RPMI7951 (cell line): ENCODE data around the gene LIM2. TPM values are rescaled to one million over a fixed set of nuclear protein-coding genes. Genes with fewer than 3 reads are reported as not detected.

Experiments used
- DNase-seq: peaks from one replicate; pipeline ENCODE4 v3.0.0-alpha.2; 2012; ENCODE audit warnings: low read depth
- total RNA-seq: library from RNA; depleted of rRNA; stranded (reverse); fragments of >200 nt; shearing (Covaris generic); gene quantifications from 2 replicates; pipeline ENCODE4 v1.2.3, GENCODE V29; 2014

The LIM2 gene
- total RNA-seq, 1 experiment from 2014 or later: not detected

- no peak for DNase-seq
Observed at GRCh38 chr19:51396175-51396574, 8.4 kb upstream of the LIM2 start.

GRCh38 chr19:51394050-51394836, 6.5 kb upstream of the LIM2 start:
- peak; percentile 100 for DNase-seq

DNA sequence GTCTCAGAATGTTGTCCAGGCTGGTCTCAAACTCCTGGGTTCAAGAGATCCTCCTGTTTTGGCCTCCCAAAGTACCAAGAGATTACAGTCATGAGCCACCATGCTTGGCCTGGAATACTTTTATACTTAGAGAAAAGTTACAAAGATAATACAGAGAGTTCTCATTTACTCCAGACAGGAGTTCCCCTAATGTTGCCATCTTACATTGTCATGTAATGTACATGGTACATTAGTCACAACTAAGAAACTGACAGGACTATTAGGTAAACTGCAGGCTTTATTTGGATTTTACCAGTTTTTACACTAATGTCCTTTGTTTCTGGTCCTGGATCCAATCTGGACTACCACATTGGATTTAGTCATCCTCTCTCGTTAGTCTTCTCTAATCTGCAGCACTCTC, 4.9 kb upstream of the LIM2 start:
- DNase-seq: no peak

DNA sequence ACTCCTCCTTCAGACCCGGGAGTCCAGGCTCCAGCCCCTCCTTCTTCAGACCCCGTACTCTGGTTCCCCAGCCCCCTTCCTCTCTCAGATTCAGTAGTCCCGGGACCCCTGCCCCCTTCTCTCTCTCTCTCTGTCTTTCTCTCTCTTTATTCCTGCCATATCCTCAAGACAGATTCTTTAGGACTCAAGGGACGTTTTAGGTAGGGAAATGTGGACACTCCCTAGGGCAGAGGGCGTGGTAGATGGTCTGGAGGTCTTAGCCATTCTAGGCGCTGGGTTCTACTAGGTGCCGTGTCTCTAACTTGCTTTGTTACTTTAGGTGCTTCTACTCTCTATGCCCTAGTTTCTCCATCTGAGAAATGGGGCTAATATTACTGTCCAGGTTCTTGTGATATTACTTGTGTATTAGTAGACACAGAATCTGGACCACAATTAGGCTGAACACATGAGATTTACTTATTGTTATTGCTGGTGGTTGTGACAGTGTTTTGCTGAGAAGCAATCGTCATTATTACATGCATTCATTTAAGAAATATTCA, 3.4 kb upstream of the LIM2 start:
- DNase-seq: no peak

DNA sequence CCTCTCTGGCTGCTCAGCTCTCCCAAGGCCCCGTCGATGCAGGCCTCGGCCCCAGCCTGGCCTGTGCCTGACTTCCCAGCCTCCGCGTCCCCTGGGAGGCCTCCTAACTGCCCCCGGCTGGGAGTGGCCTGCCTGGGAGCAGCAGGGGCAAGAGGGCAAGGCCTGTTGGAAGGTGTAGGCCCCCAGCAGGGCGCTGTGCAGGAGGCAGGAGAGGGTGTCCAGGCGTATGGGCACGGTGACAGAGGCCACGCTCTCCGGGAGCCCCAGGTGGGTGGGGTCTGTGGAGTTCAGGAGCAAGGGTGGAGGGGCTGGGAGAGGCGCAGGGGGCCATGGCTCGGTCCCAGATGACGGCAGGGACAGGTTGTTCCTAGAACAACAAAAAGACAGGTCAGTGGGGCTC, 1.4 kb upstream of the LIM2 start:
- DNase-seq: no peak

DNA sequence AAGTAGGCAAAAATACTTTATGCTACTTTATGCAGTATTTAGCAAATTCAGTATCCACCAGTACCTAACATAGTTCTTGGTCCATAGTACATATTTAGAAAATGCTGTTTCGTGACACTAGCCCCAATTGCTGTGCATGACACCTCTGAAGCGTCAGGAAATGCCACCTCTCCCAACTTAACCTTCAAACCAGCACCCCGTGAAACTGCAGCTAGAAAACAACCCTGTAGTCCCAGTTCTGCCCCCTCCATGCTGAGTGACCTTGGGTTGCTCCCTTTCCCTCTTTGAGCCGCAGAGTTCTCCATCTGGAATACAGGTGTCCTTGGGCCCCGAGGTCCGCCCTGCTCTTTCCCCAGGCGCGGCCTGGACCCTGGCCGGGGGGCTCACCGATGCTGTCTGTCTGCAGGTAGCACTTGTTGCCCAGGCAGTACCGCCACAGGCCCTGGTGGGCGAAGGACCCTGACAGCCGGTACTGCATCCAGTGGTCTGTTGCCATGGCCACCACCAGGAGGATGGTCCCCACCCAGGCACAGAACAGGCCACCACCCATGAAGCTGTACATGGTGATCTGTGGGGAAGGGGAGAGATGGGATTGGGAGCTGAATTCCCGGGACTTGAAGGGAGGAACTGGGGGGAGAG, 773 bp downstream of the LIM2 start:
- DNase-seq: no peak

- DNase-seq: no peak
Observed at GRCh38 chr19:51382004-51382403, 5.8 kb downstream of the LIM2 start.

DNA sequence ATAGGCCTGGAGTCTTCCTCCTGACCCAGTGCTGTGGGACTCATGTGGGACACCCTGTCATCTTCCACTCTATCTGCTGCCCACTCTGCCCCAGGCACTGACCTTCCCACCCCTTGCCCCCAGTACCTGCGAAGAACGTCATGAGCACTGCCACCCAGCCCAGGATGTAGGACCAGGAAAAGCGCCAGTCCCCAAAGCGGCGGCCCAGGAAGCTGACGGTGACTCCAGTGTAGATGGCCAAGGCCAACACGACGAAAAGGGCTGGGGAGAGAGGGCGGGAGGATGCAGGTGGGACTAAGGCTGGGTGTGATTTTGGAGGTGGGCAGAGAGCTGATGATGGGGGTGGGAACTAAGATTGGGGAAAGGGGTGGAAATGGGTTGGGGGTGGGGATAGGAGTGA, 7.4 kb downstream of the LIM2 start:
- DNase-seq: no peak

DNA sequence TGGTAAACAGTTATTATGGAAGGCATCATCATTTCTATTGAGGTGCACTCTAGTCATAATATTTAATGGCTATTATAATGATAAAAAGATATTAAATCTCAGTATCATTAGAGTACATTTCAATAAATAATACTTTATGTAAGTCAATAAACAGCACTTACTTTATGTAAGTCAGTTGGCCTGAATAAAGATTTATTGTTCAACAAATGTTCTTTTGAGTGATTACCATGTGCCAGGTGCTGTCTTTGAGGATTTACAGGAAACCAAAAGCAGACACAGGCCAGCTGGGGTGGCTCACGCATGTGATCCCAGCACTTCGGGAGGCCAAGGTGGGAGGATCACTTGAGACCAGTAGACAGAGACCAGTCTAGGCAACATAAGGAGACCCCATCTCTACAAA, 10.4 kb downstream of the LIM2 start:
- no peak for DNase-seq

DNA sequence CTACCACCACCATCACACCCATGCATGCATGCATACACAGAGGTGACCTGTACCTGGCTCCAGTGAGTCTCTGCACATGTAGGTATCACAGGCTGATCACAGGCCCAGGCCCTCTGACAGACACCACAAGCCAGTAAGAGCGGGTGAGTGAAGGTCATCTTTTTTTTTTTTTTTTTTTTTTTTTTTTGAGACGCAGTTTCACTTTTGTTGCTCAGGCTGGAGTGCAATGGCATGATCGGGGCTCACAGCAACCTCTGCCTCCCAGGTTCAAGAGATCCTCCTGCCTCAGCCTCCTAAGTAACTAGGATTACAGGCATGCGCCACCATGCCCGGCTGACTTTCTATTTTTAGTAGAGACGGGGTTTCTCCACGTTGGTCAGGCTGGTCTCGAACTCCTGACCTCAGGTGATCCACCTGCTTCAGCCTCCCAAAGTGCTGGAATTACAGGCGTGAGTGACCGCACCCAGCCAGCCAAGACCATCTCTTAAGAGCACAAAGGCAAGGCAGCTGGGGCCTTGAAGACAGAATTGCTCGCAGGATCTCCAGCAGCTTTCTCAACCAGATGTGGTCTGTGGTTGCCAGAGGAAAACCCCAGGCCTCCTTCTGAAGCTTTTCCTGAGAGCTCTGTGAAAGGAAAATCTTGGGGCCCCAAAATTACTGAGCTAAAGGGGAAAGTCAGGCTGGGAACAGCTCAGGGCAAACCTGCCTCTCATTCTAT, 12.1 kb downstream of the LIM2 start:
- no peak for DNase-seq

DNA sequence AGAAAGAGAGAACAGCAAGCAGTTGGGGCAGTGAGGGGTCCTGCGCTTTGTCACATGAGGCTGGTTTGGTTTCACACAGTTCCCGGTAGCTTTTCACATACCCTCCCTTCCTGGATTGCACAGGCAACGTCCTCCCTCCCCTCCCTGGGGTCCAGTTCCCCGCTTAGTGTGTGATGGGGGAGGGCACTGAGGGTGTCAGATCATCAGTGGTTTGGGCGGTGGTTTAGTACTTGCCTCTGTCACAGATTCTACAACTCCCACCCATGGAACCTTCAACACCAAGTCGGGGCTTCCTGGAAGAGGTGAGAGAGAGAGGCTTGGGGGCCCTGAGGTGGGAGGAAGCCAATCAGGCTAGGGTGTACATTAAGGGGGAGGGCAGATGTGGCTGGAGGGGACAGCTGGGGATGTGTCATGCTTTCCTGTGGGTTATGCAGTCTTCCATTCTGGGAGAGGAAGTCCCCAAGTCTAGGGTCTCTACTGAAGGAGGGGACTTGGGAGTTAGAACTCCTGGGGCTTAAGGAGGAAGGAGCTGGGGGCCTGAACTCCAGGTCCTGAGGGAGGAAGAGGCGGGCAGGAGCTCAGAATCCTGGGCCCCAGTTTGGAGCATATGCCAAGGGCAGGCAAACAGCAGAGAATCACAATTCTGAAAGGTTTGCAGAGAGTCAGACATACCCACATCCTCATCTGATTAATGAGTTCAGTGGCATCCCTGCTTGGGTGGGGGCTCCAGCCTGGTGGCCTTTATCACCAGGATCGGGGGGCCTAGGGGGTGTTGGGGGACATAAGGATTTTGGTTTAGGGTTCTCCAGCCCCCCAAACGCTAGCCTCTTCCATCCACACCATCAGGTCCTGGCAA, 14.9 kb downstream of the LIM2 start, which contains the start of gene NKG7:
Gene NKG7 (minus strand): TSS at position 6 of the 856 bp plus-strand sequence. CDS start 119 bp downstream, outside the sequence.
- DNase-seq: no peak

DNA sequence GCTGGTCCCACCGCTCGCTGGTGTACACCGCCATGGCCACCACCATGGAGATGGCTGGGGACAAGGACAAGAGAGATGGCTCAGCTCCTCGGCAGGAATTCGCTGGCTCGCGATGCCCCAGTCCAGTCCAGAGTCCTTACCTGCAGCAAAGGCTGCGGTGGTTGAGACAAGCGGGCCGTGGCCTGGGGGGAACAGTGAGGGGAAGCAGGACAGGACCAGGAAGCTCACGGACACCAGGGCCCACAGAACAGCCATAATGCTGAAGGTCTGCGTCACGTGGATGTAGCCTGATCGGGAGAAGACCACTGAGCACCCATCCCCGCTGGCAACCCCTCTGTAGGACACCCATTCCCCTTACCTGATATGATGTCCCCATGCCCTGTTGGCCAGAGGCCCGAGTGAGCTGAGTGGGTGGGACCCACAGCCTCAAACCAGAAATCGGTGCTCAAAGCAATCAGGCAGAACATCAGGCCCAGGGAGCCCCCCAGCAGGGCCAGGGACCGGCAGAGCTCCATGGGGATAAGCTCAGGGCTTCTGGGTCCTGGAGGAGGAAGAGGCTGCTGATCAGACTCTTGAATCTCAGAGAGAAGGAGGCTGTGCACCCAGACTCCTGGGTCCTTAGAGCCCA, 15.6 kb downstream of the LIM2 start:
- DNase-seq: no peak

GRCh38 chr19:51371186-51371690, 16.5 kb downstream of the LIM2 start:
- no peak for DNase-seq

- no peak for DNase-seq
Observed at GRCh38 chr19:51370230-51370629, 17.5 kb downstream of the LIM2 start.

DNA sequence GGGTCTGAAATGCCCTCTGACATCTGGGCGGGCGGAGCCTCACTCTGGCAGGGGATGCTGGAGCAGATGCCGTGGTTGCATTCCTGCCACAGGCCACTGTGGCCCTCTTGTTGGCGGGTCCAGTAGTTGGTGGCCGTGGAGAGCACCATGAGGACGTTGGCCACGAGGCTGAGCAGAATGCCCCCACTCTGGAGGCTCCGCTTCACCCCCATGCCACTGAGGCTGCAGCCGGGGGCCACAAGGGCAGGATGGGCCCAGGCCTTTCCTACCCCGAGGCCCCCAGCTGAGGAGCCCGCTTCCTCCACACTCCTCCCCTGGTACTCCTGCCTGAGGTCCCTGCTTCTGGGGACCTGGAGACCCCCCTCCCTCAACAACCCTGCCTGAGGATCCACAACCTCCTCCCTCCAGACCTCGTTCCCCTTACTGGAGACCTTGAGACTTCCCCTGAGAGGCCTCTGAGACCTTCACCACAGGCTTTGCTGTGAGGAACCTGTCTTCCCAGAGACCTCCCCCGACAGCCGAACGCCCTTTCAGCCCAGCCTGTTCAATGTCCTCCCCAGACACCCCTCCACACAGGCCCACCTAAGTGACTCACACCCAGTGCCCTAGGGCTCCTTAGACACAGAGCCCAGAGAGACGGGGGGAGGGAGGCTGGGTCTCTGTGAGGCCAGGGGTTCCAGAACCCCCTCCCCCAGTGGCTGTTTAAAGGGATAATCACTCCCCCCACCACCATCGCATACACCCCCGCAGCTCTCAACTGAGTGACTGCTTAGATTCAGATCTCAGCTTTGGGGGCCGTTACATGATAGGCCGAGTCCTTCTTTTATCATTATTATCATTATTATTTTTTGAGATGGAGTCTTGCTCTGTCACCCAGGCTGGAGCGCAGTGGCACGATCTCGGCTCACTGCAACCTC, 19.1 kb downstream of the LIM2 start, which contains the start of gene CLDND2:
Gene CLDND2 (minus strand): TSS at position 638 of the 917 bp plus-strand sequence. CDS start 426 bp downstream, at position 212.
- peak; percentile 16 for DNase-seq

DNA sequence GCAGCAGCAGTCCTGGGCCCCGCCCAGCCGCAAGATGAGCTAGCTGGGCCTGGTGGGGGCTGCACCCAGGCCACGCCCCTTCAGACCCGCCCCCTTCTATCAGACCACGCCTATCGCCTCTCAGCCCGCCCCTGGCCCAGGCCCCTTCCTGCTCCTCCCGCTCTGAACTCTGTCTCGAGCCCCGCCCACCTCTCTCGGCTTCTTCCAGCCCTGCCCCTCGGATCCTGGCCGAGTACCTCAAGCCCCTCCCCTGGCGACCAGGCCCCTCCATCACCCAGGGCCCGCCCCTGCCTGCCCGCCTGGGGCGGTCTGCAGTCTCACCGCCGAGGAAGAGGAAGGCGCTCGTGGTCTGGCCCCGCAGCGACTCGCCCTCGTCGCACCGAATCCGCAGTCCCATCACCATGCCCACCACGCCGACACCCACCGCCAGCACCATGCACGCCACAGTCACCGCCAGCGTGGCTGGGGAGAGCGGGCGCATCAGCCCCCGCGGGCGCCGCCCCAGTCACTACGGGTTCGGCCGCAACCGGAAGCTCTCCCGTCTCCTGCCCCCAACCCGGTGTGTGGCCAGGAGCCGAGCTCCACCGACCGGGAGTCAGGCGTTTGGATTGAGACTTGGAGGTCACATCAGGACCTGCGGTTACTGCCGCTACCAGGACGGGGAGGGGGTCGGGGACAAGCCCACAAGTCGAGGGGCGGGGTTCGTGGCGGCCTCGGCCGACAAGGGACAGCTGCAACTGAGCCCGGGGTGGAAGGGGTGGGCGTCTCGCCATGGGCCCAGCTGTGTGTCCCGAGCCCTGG, 20.0 kb downstream of the LIM2 start:
- DNase-seq: peak; percentile 98

GRCh38 chr19:51367255-51367564, 20.6 kb downstream of the LIM2 start:
- no peak for DNase-seq

GRCh38 chr19:51366389-51367254, 21.2 kb downstream of the LIM2 start:
- DNase-seq: peak; percentile 99
